K562 (cell line): ENCODE measurements around the gene GLIS1. TPM values are rescaled to one million over a fixed set of nuclear protein-coding genes. Genes with fewer than 3 reads are reported as not detected.
A peak's percentile ranks its signal among the peaks of the same experiment; 100 is the strongest.

ENCODE experiments used
- ATAC-seq: fragments of 200-7000 bp; cut with Tn5 transposase; 3 replicates; pipeline ENCODE4 v1.9.1; 2020; ENCODE audit warnings: moderate library complexity
- BruUV-seq: library from RNA; stranded (reverse); fragments of 400-500 nt; replicated peaks from 2 replicates; lab custom pipeline; 2021; lab: Mats Ljungman, UMichigan
- CTCF ChIA-PET: fragments of 300-600 bp; formaldehyde crosslinking; extraction: SDS; loops from one replicate; lab custom pipeline; 2021; ENCODE audit warnings: low intra/inter-chr PET ratio; lab: Yijun Ruan, JAX
- POLR2A ChIA-PET: fragments of 300-600, 350-650 bp; sonication (Branson Sonifier 250); formaldehyde crosslinking; extraction: SDS; loops from one replicate; lab custom pipeline; 2021; ENCODE audit warnings: antibody characterized with exemption, inconsistent platforms; lab: Yijun Ruan, JAX
- DNase-seq, 4 experiments: peaks; one replicate each; pipeline versions ENCODE4 v3.0.0 to v3.0.0-alpha.2; 2011 to 2018; ENCODE audit warnings: low spot score in 3 of 4, mixed read lengths in 3 of 4; ENCODE audit errors: extremely low read depth in 1 of 4
- FAIRE-seq: peaks from 2 replicates; lab custom pipeline; 2011; peaks lifted over from hg19 to GRCh38; lab: Jason Lieb, UNC
- H2AFZ ChIP-seq: 2 replicates; pipeline ENCODE4 v1.6.0; 2011; ENCODE audit warnings: low read depth, low read length, control low read depth, inconsistent platforms
- H3K27ac ChIP-seq: fragments of 200-600 bp; 3 replicates; pipeline ENCODE4 v1.8.0; 2011; ENCODE audit warnings: low read depth, mild to moderate bottlenecking, control low read depth, inconsistent platforms, low read length, moderate library complexity, mixed read lengths; ENCODE audit errors: extremely low read depth
- H3K27me3 ChIP-seq, 2 experiments: fragments of 300-600 bp in 1 of 2; 2 replicates in 1 of 2; 3 replicates in 1 of 2; pipeline versions ENCODE4 v1.6.0 to v1.8.0; 2011; ENCODE audit warnings: inconsistent platforms in 2 of 2, low read length in 2 of 2, mild to moderate bottlenecking in 1 of 2, mixed read lengths in 1 of 2, moderate library complexity in 1 of 2; ENCODE audit not compliant: control insufficient read depth in 2 of 2, insufficient read depth in 2 of 2
- H3K36me3 ChIP-seq: fragments of 300-600 bp; 3 replicates; pipeline ENCODE4 v1.8.0; 2011; ENCODE audit warnings: mild to moderate bottlenecking, low read length, inconsistent platforms; ENCODE audit not compliant: control insufficient read depth, insufficient read depth
- H3K4me1 ChIP-seq, 2 experiments: fragments of 200-600 bp in 1 of 2; replicated peaks in 1 of 2; 2 replicates in 1 of 2; 3 replicates in 1 of 2; pipeline versions ENCODE4 v1.5.1 to v1.8.0; 2011; ENCODE audit warnings: inconsistent platforms in 2 of 2, low read length in 2 of 2, mild to moderate bottlenecking in 1 of 2, mixed read lengths in 1 of 2, moderate library complexity in 1 of 2; ENCODE audit not compliant: control insufficient read depth in 2 of 2, insufficient read depth in 2 of 2
- H3K4me2 ChIP-seq: 2 replicates; pipeline ENCODE4 v1.6.1; 2011; ENCODE audit warnings: low read length, control low read depth, inconsistent platforms, mixed read lengths; ENCODE audit not compliant: insufficient read depth
- H3K4me3 ChIP-seq: fragments of 200-600 bp; sonication (generic), shearing (Covaris generic); 2 replicates; pipeline ENCODE4 v1.5.1; 2016; ENCODE audit warnings: control low read depth, inconsistent platforms
- H3K79me2 ChIP-seq: fragments of 200-600 bp; 3 replicates; pipeline ENCODE4 v1.8.0; 2011; ENCODE audit warnings: low read length, inconsistent platforms; ENCODE audit not compliant: control insufficient read depth, insufficient read depth
- H3K9ac ChIP-seq, 2 experiments: 2 replicates each; pipeline versions ENCODE4 v1.6.0 to v1.6.1; 2011; ENCODE audit warnings: low read depth in 2 of 2, low read length in 2 of 2, control low read depth in 1 of 2, inconsistent platforms in 1 of 2, mild to moderate bottlenecking in 1 of 2, mixed read lengths in 1 of 2; ENCODE audit not compliant: insufficient read depth in 1 of 2
- H3K9me1 ChIP-seq: one replicate; pipeline ENCODE4 v1.6.0; 2011; ENCODE audit warnings: inconsistent platforms, mild to moderate bottlenecking, low read length, moderate library complexity; ENCODE audit not compliant: control insufficient read depth, insufficient read depth
- H3K9me3 ChIP-seq: replicated peaks from 2 replicates; pipeline ENCODE4 v1.5.1; 2011; ENCODE audit warnings: low read depth, low read length, inconsistent platforms; ENCODE audit not compliant: control insufficient read depth, insufficient read depth
- H4K20me1 ChIP-seq: replicated peaks from 2 replicates; pipeline ENCODE4 v1.6.1; 2011; ENCODE audit warnings: low read length, inconsistent platforms, mixed read lengths; ENCODE audit not compliant: control insufficient read depth, insufficient read depth
- NFIC ChIP-seq: fragments of 450-650 bp; IDR thresholded peaks from 2 replicates; pipeline ENCODE4 v1.6.1; 2017; ENCODE audit warnings: mild to moderate bottlenecking, inconsistent platforms
- RBM14 ChIP-seq: fragments of 200-400 bp; formaldehyde crosslinking; IDR thresholded peaks from 2 replicates; pipeline ENCODE4 v1.6.1; 2018; ENCODE audit warnings: low read depth, mild to moderate bottlenecking, low read length, moderate library complexity, borderline replicate concordance; ENCODE audit not compliant: insufficient read depth
- SIN3A ChIP-seq, 2 experiments: fragments of 150-350 bp in 1 of 2; IDR thresholded peaks; 2 replicates each; pipeline ENCODE4 v1.6.1; 2011 to 2016; ENCODE audit warnings: borderline replicate concordance in 2 of 2, low read depth in 2 of 2, low read length in 2 of 2, mild to moderate bottlenecking in 2 of 2, moderate library complexity in 2 of 2; ENCODE audit not compliant: control insufficient read depth in 1 of 2
- STAT5B ChIP-seq: fragments of 250-450 bp; sonication (Bioruptor Pico); IDR thresholded peaks from 2 replicates; pipeline ENCODE4 v1.8.0; 2021; ENCODE audit warnings: mild to moderate bottlenecking, inconsistent platforms
- YBX1 ChIP-seq: fragments of 450-650 bp; IDR thresholded peaks from 2 replicates; pipeline ENCODE4 v1.7.1; 2016; ENCODE audit warnings: mild to moderate bottlenecking
- ZNF133 ChIP-seq: fragments of 250-450 bp; sonication (Bioruptor Pico); IDR thresholded peaks from 2 replicates; pipeline ENCODE4 v1.4.0; 2020; ENCODE audit warnings: mild to moderate bottlenecking
- WGBS: fragments of 100-300 bp; shearing (Covaris generic); methylation state at CpG from one replicate; pipeline ENCODE4 v1.1.6; 2016; ENCODE audit warnings: low coverage, mixed read lengths; ENCODE audit not compliant: insufficient coverage; ENCODE audit errors: missing lambda C conversion rate; 5-methylcytosine and 5-hydroxymethylcytosine counted together
- in situ Hi-C: fragments of 300-500 bp; cut with MboI; formaldehyde crosslinking; loops from 4 replicates; pipeline ENCODE4 v1.15.0; 2018; ENCODE audit warnings: inconsistent platforms, mixed read lengths
- intact Hi-C: fragments of 100-400 bp; cut with micrococcal nuclease; formaldehyde crosslinking; loops from 2 replicates; pipeline ENCODE4 v1.14.2; 2022
- polyA plus RNA-seq, 8 experiments: library from polyadenylated mRNA; depleted of rRNA in 4 of 8; stranded (reverse) in 5 of 8; unstranded in 3 of 8; fragments of >200 nt; fragmentation: Nextera tagmentation in 2 of 8; fragmentation: Illumina TruSeq in 1 of 8; extraction: Ambion mirVana in 2 of 8; extraction: Trizol in 1 of 8; gene quantifications; 2 replicates each; pipeline versions ENCODE4 v1.2.1 to v1.2.3, GENCODE V29; 2011 to 2014; ENCODE audit warnings: inconsistent platforms in 1 of 8, missing spikeins in 1 of 8
- total RNA-seq, 7 experiments: library from RNA; depleted of rRNA in 6 of 7; stranded (reverse); fragments of >200 nt in 6 of 7; fragmentation: Illumina TruSeq in 2 of 7; extraction: Trizol in 2 of 7; gene quantifications; 2 replicates each; pipeline versions ENCODE4 v1.2.1 to v1.2.3, GENCODE V29; 2011 to 2021; ENCODE audit warnings: low replicate concordance in 1 of 7
- TF ChIP-seq, protein P1 (sequence below): IDR thresholded peaks from 2 replicates; pipeline ENCODE4 v1.6.1; 2016; ENCODE audit warnings: missing genetic modification characterization, missing compliant biosample characterization
- TF ChIP-seq, protein P2 (sequence below): fragments of 250-450 bp; sonication (Bioruptor Pico); IDR thresholded peaks from 2 replicates; pipeline ENCODE4 v1.4.0; 2020; ENCODE audit warnings: mild to moderate bottlenecking, moderate library complexity, borderline replicate concordance

GLIS1 gene
- total and polyA plus RNA-seq, 9 of the 15 experiments (the other 6 are each of a cell fraction or from before 2014, with no cell fraction given) = not detected

DNA sequence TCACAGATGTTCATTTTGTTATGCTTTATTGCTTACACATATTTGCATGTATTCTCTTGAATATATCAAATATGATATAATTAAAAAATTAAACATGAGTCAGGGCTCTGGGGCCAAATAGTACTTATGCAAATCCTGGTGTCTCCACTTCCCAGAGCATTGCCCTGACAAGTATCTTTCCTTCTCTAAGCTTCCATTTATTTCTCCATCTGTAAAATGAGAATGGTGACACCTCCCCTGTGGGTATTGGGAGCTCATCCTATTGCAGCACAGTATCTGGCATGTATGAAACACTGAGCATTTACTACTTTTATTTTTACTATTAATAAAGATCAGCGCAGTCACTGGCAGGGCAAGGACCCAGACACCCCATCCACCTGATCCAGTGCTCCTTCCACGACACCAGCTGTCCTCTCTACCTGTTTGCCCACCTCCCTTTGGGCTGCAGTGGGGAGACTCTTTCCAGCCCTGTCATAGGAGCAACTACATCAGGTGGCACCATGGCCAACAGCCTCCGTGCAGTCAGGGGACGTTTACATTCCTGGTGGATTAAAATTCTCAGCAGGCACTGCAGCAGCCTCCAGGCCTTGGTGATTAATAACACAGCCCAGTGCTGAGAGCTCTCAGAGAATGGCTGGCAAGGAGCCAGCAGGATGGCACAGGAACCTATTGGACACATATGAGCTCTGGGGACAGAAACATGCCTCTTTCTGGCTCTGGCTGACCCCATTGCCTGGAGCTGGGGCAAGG is 166.7 kb downstream of the GLIS1 start:
- no peaks in the 10 kb centered on the region; the same call in 1 of the 2 replicates for H4K20me1 ChIP-seq
- H3K9me1 ChIP-seq = no peaks in the 10 kb centered on the region
- H2AFZ ChIP-seq = no peak overlapping the region
- intact Hi-C loops (no loop called here), in situ Hi-C loops (no loop called here)
- H3K36me3 ChIP-seq = no peaks in the 10 kb centered on the region
- POLR2A ChIA-PET = interaction anchor here (0.6 to 1.9 kb wide), 3 partner anchors 11 to 27 kb away, joined by 3 to 8 read pairs (median 4); no protein-coding TSS in a partner anchor
- no peak for TF ChIP-seq SIN3A (IDR thresholded peaks at IDR 0.05; ENCODE audit: borderline replicate concordance in 2 of 2, control insufficient read depth in 1 of 2, low read depth in 2 of 2, low read length in 2 of 2)
- TF ChIP-seq NFIC = peak; percentile 80
- no peak overlapping the region for H3K9ac ChIP-seq
- no peak overlapping the region for H3K27ac ChIP-seq
- peaks cover 9 to 46% of the 10 kb centered on the region in 2 experiments; a peak in 4 of 5 replicates for H3K27me3 ChIP-seq
- H3K4me2 ChIP-seq = no peak overlapping the region
- DNase-seq (no peak), FAIRE-seq (no peak), ATAC-seq (no peak)
- no peaks in the 10 kb centered on the region for H3K9me3 ChIP-seq
- no TSS peak for BruUV-seq
- no peak overlapping the region for H3K4me3 ChIP-seq
- CTCF ChIA-PET = no interaction called here
- no peaks in the 10 kb centered on the region for H3K4me1 ChIP-seq
- WGBS = 0% methylated on average over 4 of the region's 4 CpGs
- no peaks in the 10 kb centered on the region for H3K79me2 ChIP-seq

DNA sequence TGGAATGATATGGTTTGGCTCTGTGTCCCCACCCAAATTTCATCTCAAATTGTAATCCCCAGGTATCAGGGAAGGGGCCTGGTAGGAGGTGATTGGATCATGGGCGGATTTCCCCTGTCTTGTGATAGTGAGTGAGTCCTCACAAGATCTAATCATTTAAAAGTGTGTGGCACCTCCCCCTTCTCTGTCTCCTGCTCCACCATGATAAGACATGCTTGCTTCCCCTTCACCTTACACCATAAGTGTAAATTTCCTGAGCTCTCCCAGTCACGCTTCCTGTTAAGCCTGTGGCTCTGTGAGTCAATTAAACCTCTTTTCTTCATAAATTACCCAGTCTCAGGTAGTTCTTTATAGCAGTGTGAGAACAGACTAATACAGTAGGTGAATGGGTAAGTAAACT is 170.4 kb downstream of the GLIS1 start:
- Histone ChIP-seq H3K9ac (no peak overlapping the region), H3K36me3 (no peaks in the 10 kb centered on the region), H3K27ac (no peak overlapping the region), H3K27me3 (peaks cover 8 to 18% of the 10 kb centered on the region in 2 experiments; a peak in 4 of 5 replicates), H3K79me2 (no peaks in the 10 kb centered on the region), H2AFZ (no peak overlapping the region), H3K9me3 (no peaks in the 10 kb centered on the region), H3K9me1 (no peaks in the 10 kb centered on the region), H4K20me1 (no peaks in the 10 kb centered on the region), H3K4me2 (no peak overlapping the region), H3K4me1 (no peaks in the 10 kb centered on the region), H3K4me3 (no peak overlapping the region)
- intact Hi-C loops (no loop called here), in situ Hi-C loops (no loop called here)
- ChIA-PET POLR2A (interaction anchor here (0.7 to 1.0 kb wide), 2 partner anchors 11 to 28 kb away, joined by 3 read pairs; no protein-coding TSS in a partner anchor), CTCF (no interaction called here)
- WGBS = 0% methylated on average over 2 of the region's 2 CpGs
- peak in 1 of 4 experiments; percentile 17 for DNase-seq
- FAIRE-seq = no peak
- no TSS peak for BruUV-seq
- ATAC-seq = no peak
- TF ChIP-seq YBX1 (no peak), STAT5B (CRISPR knock-in tag) (no peak), RBM14 (no peak), ZNF133 (CRISPR knock-in tag) (no peak)
- TF ChIP-seq, protein P1, sequence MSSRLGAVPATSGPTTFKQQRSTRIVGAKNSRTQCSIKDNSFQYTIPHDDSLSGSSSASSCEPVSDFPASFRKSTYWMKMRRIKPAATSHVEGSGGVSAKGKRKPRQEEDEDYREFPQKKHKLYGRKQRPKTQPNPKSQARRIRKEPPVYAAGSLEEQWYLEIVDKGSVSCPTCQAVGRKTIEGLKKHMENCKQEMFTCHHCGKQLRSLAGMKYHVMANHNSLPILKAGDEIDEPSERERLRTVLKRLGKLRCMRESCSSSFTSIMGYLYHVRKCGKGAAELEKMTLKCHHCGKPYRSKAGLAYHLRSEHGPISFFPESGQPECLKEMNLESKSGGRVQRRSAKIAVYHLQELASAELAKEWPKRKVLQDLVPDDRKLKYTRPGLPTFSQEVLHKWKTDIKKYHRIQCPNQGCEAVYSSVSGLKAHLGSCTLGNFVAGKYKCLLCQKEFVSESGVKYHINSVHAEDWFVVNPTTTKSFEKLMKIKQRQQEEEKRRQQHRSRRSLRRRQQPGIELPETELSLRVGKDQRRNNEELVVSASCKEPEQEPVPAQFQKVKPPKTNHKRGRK = no peak
- TF ChIP-seq, protein P2, sequence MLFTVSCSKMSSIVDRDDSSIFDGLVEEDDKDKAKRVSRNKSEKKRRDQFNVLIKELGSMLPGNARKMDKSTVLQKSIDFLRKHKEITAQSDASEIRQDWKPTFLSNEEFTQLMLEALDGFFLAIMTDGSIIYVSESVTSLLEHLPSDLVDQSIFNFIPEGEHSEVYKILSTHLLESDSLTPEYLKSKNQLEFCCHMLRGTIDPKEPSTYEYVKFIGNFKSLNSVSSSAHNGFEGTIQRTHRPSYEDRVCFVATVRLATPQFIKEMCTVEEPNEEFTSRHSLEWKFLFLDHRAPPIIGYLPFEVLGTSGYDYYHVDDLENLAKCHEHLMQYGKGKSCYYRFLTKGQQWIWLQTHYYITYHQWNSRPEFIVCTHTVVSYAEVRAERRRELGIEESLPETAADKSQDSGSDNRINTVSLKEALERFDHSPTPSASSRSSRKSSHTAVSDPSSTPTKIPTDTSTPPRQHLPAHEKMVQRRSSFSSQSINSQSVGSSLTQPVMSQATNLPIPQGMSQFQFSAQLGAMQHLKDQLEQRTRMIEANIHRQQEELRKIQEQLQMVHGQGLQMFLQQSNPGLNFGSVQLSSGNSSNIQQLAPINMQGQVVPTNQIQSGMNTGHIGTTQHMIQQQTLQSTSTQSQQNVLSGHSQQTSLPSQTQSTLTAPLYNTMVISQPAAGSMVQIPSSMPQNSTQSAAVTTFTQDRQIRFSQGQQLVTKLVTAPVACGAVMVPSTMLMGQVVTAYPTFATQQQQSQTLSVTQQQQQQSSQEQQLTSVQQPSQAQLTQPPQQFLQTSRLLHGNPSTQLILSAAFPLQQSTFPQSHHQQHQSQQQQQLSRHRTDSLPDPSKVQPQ (CRISPR knock-in tag) = no peak
